Mesodermal cell (in vitro differentiated cells): ENCODE measurements around the gene RNF183.

Experiments used
- H3K27ac ChIP-seq: 2 replicates; pipeline ENCODE4 v1.7.0; 2013; ENCODE audit warnings: mild to moderate bottlenecking, low read depth, low read length, moderate library complexity; ENCODE audit not compliant: severe bottlenecking
- H3K36me3 ChIP-seq: 2 replicates; pipeline ENCODE4 v1.7.1; 2013; ENCODE audit warnings: mild to moderate bottlenecking, low read length, moderate library complexity; ENCODE audit not compliant: control insufficient read depth, insufficient read depth
- H3K4me1 ChIP-seq: one replicate; pipeline ENCODE4 v1.7.1; 2013; ENCODE audit warnings: mild to moderate bottlenecking, low read length; ENCODE audit not compliant: insufficient read depth, control insufficient read depth, poor library complexity, severe bottlenecking
- H3K4me3 ChIP-seq: 2 replicates; pipeline ENCODE4 v1.7.0; 2013; ENCODE audit warnings: low read length, control low read depth, mild to moderate bottlenecking; ENCODE audit not compliant: insufficient read depth, poor library complexity, severe bottlenecking; ENCODE audit errors: extremely low read depth
- H3K9me3 ChIP-seq: 2 replicates; pipeline ENCODE4 v1.7.1; 2013; ENCODE audit warnings: mild to moderate bottlenecking, low read length, moderate library complexity; ENCODE audit not compliant: control insufficient read depth
- WGBS, 2 experiments: methylation state at CpG; one replicate each; pipeline ENCODE4 v1.1.5; 2013; ENCODE audit warnings: missing lambda C conversion rate in 2 of 2; ENCODE audit not compliant: insufficient coverage in 2 of 2; 5-methylcytosine and 5-hydroxymethylcytosine counted together

The RNF183 gene

GRCh38 chr9:113317777-113318176 is 14.6 kb upstream of the RNF183 start:
- WGBS, 2 experiments: no CpG with 5 or more reads among the region's 2 CpGs
- H3K9me3 ChIP-seq: no peaks in the 10 kb centered on the region

GRCh38 chr9:113316030-113316429 is 12.9 kb upstream of the RNF183 start:
- no peaks in the 10 kb centered on the region for H3K4me1 ChIP-seq
- no peaks in the 10 kb centered on the region for H3K9me3 ChIP-seq
- WGBS, 2 experiments: 92 to 100% methylated on average over 3 to 4 of the region's 4 CpGs
- no peak overlapping the region for H3K4me3 ChIP-seq
- no peaks in the 10 kb centered on the region for H3K36me3 ChIP-seq
- H3K27ac ChIP-seq: no peak overlapping the region

More at GRCh38 chr9:113317777-113318176, 14.6 kb upstream of the RNF183 start:
- Histone ChIP-seq H3K4me3 (no peak overlapping the region), H3K4me1 (no peaks in the 10 kb centered on the region), H3K27ac (no peak overlapping the region), H3K36me3 (no peaks in the 10 kb centered on the region)

- Histone ChIP-seq H3K4me3 (no peak overlapping the region), H3K27ac (no peak overlapping the region), H3K9me3 (no peaks in the 10 kb centered on the region), H3K36me3 (no peaks in the 10 kb centered on the region), H3K4me1 (no peaks in the 10 kb centered on the region)
Observed at GRCh38 chr9:113315231-113315630, 12.1 kb upstream of the RNF183 start.

- Histone ChIP-seq H3K27ac (no peak overlapping the region), H3K9me3 (no peaks in the 10 kb centered on the region), H3K4me3 (no peak overlapping the region), H3K36me3 (no peaks in the 10 kb centered on the region), H3K4me1 (no peaks in the 10 kb centered on the region)
- WGBS, 2 experiments: 85 to 87% methylated on average over 2 to 5 of the region's 5 CpGs
Observed at GRCh38 chr9:113313261-113313660, 10.1 kb upstream of the RNF183 start.

- H3K9me3 ChIP-seq: no peaks in the 10 kb centered on the region
- no peak overlapping the region for H3K4me3 ChIP-seq
- WGBS, 2 experiments: 83 to 100% methylated on average over 1 of the region's 3 CpGs
- H3K27ac ChIP-seq: no peak overlapping the region
- no peaks in the 10 kb centered on the region for H3K4me1 ChIP-seq
- no peaks in the 10 kb centered on the region for H3K36me3 ChIP-seq
Observed at GRCh38 chr9:113311961-113312360, 8.8 kb upstream of the RNF183 start.

- no peak overlapping the region for H3K4me3 ChIP-seq
- no peaks in the 10 kb centered on the region for H3K4me1 ChIP-seq
- 100% methylated on average over 2 of the region's 3 CpGs; no CpG with 5 or more reads in 1 of the 2 experiments for WGBS, 2 experiments
- no peaks in the 10 kb centered on the region for H3K36me3 ChIP-seq
- H3K9me3 ChIP-seq: no peaks in the 10 kb centered on the region
- H3K27ac ChIP-seq: no peak overlapping the region
Observed at GRCh38 chr9:113310538-113310937, 7.4 kb upstream of the RNF183 start.

GRCh38 chr9:113309204-113309813 is 6.1 kb upstream of the RNF183 start:
- no peaks in the 10 kb centered on the region for H3K4me1 ChIP-seq
- H3K4me3 ChIP-seq: no peak overlapping the region
- H3K36me3 ChIP-seq: no peaks in the 10 kb centered on the region
- no peaks in the 10 kb centered on the region for H3K9me3 ChIP-seq
- WGBS, 2 experiments: no CpG with 5 or more reads among the region's 2 CpGs
- no peak overlapping the region for H3K27ac ChIP-seq

- Histone ChIP-seq H3K27ac (no peak overlapping the region), H3K36me3 (no peaks in the 10 kb centered on the region), H3K4me1 (no peaks in the 10 kb centered on the region), H3K9me3 (no peaks in the 10 kb centered on the region), H3K4me3 (no peak overlapping the region)
- WGBS, 2 experiments: 77 to 81% methylated on average over 7 of the region's 8 CpGs
Observed at GRCh38 chr9:113307396-113307975, 4.3 kb upstream of the RNF183 start.

GRCh38 chr9:113306566-113306965 is 3.4 kb upstream of the RNF183 start:
- Histone ChIP-seq H3K4me3 (no peak overlapping the region), H3K4me1 (no peaks in the 10 kb centered on the region), H3K9me3 (no peaks in the 10 kb centered on the region), H3K27ac (no peak overlapping the region), H3K36me3 (no peaks in the 10 kb centered on the region)
- no CpG with 5 or more reads among the region's 1 CpG for WGBS, 2 experiments

- H3K4me3 ChIP-seq: no peak overlapping the region
- H3K27ac ChIP-seq: no peak overlapping the region
- WGBS, 2 experiments: 86 to 92% methylated on average over 4 to 6 of the region's 8 CpGs
- H3K36me3 ChIP-seq: no peaks in the 10 kb centered on the region
- H3K9me3 ChIP-seq: no peaks in the 10 kb centered on the region
- H3K4me1 ChIP-seq: no peaks in the 10 kb centered on the region
Observed at GRCh38 chr9:113301548-113301947, 1.6 kb downstream of the RNF183 start.

GRCh38 chr9:113299800-113300292 is 3.3 kb downstream of the RNF183 start:
- Histone ChIP-seq H3K36me3 (no peaks in the 10 kb centered on the region), H3K9me3 (no peaks in the 10 kb centered on the region), H3K27ac (no peak overlapping the region), H3K4me1 (no peaks in the 10 kb centered on the region), H3K4me3 (no peak overlapping the region)
- WGBS, 2 experiments: 85 to 94% methylated on average over 5 to 8 of the region's 8 CpGs
